Putamen (tissue), 1 donor: ENCODE measurements around the gene ARHGAP24.

Source experiments
- DNase-seq: peaks from one replicate; pipeline ENCODE4 v3.0.0-alpha.2; 2016; ENCODE audit warnings: low spot score

Gene ARHGAP24

GRCh38 chr4:85777908-85778631 lies 303.1 kb downstream of the ARHGAP24 start:
- DNase-seq, result no peak

DNA sequence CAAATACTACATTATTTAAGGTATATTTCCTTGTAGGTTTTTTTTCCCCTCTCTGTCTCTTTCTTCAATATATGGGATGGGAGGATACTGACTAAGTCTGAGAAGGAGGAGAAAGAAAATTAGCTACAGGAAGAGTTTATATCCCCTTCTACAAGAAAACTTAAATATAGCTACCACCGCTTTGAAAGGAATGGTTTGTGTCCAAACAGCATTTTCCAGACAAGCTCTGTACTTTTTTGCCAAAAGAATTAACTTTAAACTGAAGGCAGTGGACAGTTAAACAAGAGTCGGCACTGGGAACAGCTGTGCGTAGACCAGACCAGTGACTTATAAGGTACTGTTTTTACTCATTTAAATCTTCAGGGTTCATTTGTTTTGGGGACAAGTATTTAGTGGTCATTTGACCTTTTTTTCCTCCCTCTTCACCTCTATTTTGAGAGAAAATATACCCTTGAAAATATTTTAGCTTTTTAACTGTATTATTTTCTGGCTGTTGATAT lies 303.7 kb downstream of the ARHGAP24 start:
- no peak for DNase-seq

- DNase-seq, result no peak
Observed at GRCh38 chr4:85779165-85779564, 304.2 kb downstream of the ARHGAP24 start.

DNA sequence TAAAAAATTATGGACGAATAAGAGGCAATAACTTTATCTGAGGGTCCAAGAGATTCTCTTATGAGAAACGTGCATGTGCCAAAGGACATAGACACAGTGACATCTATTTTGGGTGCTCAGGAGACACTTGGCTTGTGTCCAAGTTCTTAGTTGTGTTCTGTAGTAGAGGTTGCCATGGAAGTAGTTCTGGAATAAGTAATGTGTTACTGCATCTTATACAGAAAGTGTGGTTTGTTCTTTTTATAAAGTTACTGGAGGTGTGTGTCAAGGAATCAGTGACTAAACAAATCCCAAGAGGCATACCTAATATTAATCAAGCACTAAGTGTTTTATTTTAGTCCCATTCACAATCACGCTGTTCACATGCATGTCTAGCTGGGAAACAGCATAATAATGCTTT lies 305.7 kb downstream of the ARHGAP24 start:
- no peak for DNase-seq

DNA sequence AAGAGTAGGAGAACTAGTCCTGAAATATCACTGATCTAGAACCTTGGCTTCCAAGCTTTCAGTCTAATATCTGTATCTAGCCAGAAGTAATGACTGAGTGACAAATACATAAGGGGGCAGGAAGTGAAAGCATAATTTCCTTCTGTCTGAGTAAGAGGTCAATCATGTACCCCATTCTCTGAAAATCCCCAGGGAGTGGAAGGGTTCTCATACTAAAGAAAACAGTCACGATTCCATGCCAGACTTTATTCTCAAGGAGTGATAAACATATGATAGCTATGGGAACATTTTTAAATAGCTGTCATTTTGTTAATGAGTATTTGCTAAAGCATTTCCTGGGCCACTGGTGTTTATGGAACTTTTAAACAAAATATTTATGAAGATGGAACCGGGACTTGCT lies 308.5 kb downstream of the ARHGAP24 start:
- no peak for DNase-seq

DNA sequence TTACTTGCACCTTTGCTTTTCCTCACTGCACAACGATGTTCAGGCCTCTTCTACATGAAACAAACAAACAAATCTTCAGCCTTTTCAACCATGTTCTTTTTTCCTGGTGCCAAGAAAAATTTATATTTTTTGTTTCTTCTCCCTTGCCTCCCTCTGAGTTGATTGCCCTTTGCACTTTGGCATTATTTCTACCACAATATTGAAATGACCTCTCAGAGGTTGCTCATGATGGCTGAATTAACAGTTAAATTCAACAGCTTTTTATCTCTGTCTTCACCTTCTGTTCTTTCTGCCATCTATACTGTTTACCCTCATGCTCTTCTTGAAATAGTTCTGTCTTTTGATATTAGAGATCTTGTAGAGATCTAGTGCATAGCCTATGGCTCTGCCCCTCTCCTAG lies 308.9 kb downstream of the ARHGAP24 start:
- DNase-seq, result no peak

GRCh38 chr4:85784348-85784747 lies 309.4 kb downstream of the ARHGAP24 start:
- DNase-seq, result peak; percentile 55

- DNase-seq, result no peak
Observed at GRCh38 chr4:85784947-85785346, 310.0 kb downstream of the ARHGAP24 start.

DNA sequence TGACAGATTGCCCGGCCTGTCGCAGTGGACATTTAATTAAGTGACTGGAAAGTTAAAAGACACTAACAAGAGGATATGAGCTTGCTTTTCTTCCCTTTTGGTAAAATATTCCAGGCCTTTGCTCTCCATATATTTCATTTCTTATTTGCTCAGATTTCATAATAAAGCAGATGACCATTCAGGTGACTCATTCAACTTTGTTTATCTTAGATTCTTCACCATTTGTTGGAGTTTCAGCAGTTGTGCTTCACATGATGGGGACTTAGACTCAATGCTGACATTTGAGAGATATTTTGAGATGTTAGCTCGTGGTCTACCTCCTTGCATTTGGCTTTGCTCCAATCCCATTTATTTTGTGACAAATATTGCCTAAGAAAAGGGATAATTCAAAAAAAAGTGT lies 312.2 kb downstream of the ARHGAP24 start:
- DNase-seq, result no peak

DNA sequence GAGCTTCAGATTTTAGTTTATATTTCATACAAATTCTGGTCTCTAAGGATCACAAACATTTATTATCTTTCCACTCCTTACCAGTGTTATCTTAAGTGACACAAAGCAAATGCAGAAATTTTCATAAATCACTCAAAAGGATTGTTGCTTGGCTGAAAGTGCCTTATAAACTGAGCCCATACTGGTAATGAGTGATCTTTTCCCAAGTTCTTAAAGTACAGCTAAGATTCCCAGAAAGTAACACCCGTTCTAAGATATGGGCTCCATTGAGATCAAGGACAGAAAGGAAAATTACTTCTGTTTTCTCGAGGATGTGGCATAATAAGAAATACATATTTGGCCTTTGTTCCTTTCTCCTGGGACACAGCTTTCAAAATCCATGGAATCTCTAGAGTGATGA lies 313.7 kb downstream of the ARHGAP24 start:
- no peak for DNase-seq

DNA sequence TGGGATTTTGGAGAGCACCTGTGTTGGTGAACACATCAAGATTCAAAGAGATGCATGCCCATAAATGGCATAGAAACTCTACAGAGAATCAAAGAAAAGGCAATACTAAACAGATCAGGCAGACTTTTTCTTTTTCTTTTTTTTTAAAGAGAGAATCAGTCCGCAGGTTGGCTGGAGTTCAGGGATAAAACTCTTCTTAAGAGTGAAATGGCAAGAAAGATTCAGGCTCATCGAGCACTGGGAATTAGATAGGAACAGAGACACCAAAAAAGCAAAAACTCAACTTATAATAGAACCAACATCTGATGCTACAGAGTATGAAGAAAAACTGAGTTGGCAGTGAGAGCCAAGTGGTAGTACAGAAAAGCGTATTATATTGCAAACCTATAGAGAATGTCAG lies 314.3 kb downstream of the ARHGAP24 start:
- DNase-seq, result no peak

GRCh38 chr4:85790582-85790981 lies 315.6 kb downstream of the ARHGAP24 start:
- no peak for DNase-seq

DNA sequence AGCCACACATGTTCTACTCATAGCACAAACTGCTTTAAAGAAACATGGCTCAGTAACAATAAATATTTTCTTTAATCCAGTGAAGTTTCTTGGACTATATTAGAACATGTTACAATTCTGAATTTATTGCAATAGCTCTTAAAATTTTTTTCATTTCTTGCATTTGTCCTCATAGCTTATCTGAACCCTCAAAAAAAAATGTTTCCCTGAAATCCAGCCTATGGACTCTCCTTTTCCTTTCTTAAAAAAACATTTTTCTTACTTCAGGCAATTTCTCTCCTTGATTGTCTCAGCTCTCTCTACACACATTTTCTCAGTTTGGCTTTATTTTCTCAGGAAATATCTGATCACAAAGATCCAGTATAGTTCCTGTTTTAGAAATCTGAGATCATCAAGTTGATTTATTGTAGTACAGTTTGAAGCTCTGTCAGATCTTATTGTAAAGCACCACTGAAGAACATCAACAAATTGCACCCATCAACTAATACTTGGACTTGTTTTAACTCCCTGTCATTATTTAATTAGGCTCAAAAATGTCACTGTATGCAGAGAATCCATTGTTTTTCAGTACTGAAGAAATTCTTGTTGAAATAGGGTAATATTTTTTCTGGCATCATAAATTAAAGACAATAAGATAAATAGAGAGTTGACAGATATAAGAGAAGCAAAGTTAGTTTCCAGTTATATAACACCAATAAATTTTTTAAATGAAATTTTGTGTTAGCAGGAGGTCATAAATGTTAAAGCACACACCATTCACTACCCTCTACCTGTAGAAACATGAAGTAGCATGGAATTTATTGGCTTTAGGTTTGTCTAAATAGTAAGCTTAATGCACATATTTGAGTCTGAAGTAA lies 317.7 kb downstream of the ARHGAP24 start:
- DNase-seq, result no peak

DNA sequence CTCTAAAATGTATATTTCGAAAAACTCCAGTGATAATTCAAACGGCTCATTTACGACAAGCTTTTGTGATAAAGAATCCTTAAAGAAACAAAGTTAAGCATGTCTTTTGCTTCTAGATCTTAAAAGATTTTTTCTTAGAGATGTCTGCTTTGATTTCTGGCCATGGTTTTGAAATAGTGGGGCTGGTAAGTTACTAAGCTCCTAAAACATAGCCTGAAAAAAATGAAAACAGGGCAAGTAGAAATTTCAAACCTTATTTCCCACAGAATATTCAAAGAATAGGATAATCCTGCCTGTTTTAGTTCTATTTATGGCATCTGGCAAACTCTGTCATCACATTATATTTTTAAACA lies 318.3 kb downstream of the ARHGAP24 start:
- no peak for DNase-seq

DNA sequence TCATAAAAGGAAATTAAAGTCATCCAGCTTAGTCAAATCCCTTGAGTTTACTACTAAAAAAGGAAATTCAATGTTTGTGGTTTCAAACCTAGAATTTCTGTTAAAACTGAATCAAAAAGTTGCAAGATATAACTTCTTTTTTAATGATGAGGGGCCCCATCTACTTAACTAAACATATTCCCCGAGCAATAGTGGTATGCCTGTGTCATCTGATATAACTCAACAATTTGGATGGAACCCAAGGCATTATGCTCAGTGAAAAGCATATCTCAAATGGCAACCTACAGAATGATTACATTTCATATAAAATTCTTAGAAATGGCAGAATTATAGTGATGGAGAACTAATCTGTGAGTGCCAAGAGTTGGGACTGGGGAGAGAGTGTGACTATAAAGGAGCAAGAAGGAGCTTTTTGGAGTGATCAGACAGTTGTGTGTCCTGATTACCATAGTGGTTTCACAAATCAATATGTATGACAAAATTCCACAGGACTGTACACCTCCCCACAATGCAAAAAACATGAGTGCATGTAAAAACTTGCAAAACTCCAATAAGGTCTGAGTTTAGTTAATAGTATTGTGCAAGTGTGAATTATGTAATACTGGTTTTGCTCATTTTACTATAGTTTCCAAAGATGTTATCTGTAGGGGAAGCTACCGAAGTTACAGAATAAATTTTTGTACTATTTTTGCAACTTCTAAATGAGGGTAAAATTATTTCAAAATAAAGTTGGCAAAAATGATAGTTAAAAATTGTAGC lies 323.2 kb downstream of the ARHGAP24 start:
- no peak for DNase-seq

- no peak for DNase-seq
Observed at GRCh38 chr4:85803856-85804255, 328.9 kb downstream of the ARHGAP24 start.

DNA sequence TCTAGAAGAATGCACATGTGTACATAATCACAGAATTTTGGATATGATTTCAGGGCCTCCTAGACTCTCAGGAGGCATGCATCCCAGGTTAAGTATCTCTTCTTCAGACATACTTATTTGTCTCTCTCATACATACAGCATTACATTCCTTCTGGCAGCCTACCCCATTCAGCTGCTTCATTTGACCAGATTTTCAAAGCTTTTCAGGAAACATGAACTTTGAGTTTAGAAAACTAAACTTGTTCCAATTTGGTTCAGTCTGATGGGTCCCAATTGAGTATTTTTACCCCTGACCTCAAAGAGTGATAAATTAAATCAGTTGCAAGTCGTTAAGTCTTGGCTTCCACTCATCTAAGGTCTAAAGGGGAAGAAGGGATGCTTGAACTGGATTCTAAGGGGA lies 330.9 kb downstream of the ARHGAP24 start:
- DNase-seq, result no peak

DNA sequence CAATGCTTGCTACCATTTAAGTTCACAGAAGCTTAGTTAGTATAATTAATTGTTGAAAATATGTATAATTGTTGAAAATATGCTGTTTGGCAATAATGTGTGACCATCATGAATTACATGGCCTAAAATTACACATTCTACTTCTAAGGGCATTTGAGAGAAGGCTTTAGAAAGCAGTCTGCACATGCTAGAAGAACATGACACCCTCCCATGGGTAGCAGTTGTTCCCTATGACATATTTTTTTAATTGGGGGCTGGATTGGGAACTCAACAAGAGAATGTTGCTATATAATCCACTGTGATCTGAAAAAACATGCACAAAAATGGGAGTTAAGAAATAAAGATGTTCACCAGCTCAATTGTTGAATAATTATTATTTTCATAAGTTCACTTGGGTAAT lies 331.4 kb downstream of the ARHGAP24 start:
- DNase-seq, result no peak

DNA sequence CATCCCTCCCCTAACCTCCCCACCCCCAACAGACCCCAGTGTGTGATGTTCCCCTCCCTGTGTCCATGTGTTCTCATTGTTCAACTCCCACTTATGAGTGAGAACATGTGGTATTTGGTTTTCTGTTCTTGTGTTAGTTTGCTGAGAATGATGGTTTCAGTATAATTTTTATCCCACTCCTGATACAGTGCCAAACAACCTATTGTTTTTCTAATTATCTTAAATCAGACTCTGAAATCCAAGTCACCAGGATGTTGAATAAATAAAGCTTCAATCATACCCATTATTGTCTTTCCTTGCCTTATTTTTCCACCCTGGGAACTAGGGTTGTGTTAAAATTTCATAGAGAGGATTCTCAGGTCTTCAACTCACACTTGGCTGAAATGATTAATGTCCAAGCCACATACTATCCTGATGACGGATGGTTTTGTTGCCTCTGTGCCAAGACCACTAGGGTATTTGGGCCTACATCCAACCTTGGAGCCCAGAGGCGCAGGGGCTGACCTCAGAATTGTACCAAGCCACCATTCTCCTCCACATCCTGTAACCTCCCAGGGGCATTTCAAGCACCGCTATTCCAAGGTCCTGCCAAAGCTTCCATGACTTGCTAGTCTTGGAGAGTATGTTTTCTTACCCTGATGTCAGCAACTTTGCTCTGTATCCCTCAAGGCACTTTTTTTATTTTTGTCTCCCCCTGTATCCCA lies 332.4 kb downstream of the ARHGAP24 start:
- no peak for DNase-seq

DNA sequence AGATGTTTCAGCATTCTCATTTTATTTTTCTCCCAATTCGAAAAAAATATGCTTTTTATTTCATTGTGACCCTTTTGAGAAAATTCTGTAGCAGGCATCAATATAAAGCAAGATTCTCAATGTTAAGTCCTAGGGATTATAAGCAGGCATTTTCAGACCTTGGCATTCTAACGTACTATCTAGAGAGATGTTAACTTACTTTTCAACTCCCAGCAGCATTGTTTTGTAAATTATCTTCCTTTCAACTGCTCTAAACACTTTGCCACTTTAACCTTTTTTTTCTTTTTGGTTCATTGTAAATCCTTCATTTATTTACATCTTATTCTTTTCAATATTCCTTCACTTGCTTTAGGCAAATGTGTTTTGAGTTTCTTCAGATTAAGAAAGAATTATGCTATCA lies 333.2 kb downstream of the ARHGAP24 start:
- no peak for DNase-seq

DNA sequence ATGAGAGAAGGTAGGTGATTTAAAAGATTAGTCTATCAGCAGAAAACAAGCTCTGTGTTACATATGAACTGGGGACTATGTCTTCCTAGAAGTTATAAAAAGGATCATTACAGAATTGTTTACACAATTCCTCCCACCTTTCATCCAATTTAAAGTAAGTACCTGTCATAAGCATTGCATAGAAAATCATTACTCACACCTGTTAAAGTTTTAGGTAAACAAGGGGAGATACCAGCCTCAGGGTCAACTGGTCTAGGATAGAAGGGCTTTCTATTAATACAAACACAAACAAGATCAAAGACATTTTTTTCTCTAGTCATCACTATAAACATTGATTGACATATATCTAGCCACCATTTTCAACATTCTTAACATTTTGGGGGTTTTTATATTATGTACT lies 333.9 kb downstream of the ARHGAP24 start:
- no peak for DNase-seq

- no peak for DNase-seq
Observed at GRCh38 chr4:85812776-85813175, 337.8 kb downstream of the ARHGAP24 start.
